Panc1 (cell line): ENCODE data around the gene MYH11. TPM values are rescaled to one million over a fixed set of nuclear protein-coding genes. Genes with fewer than 3 reads are reported as not detected.

Source experiments
- ATAC-seq: fragments of 200-7000 bp; cut with Tn5 transposase; 2 replicates; pipeline ENCODE4 v1.9.1; 2020; ENCODE audit warnings: mild to moderate bottlenecking, moderate library complexity
- BruUV-seq: library from RNA; stranded (reverse); fragments of 400-500 nt; replicated peaks from 2 replicates; lab custom pipeline; 2021; lab: Mats Ljungman, UMichigan
- CTCF ChIA-PET: fragments of 300-600 bp; sonication (Branson Sonifier 250); formaldehyde crosslinking; loops from one replicate; lab custom pipeline; 2022; ENCODE audit warnings: antibody characterized with exemption; lab: Charles Lee
- POLR2A ChIA-PET: fragments of 300-600 bp; sonication (Branson Sonifier 250); formaldehyde crosslinking; loops from one replicate; lab custom pipeline; 2022; ENCODE audit warnings: antibody characterized with exemption; lab: Charles Lee
- DNase-seq: peaks from one replicate; pipeline ENCODE4 v3.0.0-alpha.2; 2010; ENCODE audit warnings: low read depth, low spot score
- H3K27ac ChIP-seq: 2 replicates; pipeline ENCODE4 v1.5.1; 2011; ENCODE audit warnings: mild to moderate bottlenecking, low read length, inconsistent platforms
- H3K27me3 ChIP-seq: fragments of 200-500 bp; sonication (Bioruptor generic); 2 replicates; pipeline ENCODE4 v1.6.0; 2014; ENCODE audit warnings: low read length, inconsistent platforms; ENCODE audit not compliant: control insufficient read depth, insufficient read depth
- H3K36me3 ChIP-seq: fragments of 200-500 bp; sonication (Bioruptor generic); 2 replicates; pipeline ENCODE4 v1.5.1; 2014; ENCODE audit warnings: inconsistent platforms, mild to moderate bottlenecking, low read length, moderate library complexity; ENCODE audit not compliant: control insufficient read depth, insufficient read depth
- H3K4me1 ChIP-seq: 2 replicates; pipeline ENCODE4 v1.5.1; 2011; ENCODE audit warnings: inconsistent platforms, mild to moderate bottlenecking, low read length, moderate library complexity; ENCODE audit not compliant: control insufficient read depth, insufficient read depth
- H3K4me3 ChIP-seq, 2 experiments: 2 replicates each; pipeline ENCODE4 v1.5.1; 2011 to 2012; ENCODE audit warnings: low read depth in 2 of 2, low read length in 2 of 2, mild to moderate bottlenecking in 2 of 2, inconsistent platforms in 1 of 2, moderate library complexity in 1 of 2
- H3K9me3 ChIP-seq: fragments of 200-500 bp; sonication (Bioruptor generic); 2 replicates; pipeline ENCODE4 v1.5.1; 2014; ENCODE audit warnings: low read depth, mild to moderate bottlenecking, inconsistent platforms, low read length, moderate library complexity; ENCODE audit not compliant: control insufficient read depth, insufficient read depth
- CTCF ChIP-seq: fragments of 450-650 bp; IDR thresholded peaks from 2 replicates; pipeline ENCODE4 v1.5.1; 2017; ENCODE audit warnings: mild to moderate bottlenecking
- POLR2AphosphoS5 ChIP-seq: IDR thresholded peaks from 2 replicates; pipeline ENCODE4 v1.6.1; 2012; ENCODE audit warnings: mild to moderate bottlenecking, low read depth, low read length, moderate library complexity
- SIN3A ChIP-seq: IDR thresholded peaks from 2 replicates; pipeline ENCODE4 v1.6.1; 2012; ENCODE audit warnings: low read depth, mild to moderate bottlenecking, low read length, moderate library complexity, borderline replicate concordance; ENCODE audit not compliant: insufficient read depth
- TCF7L2 ChIP-seq: IDR thresholded peaks from 2 replicates; pipeline ENCODE4 v1.6.1; 2011; ENCODE audit warnings: mild to moderate bottlenecking, low read depth, low read length, inconsistent platforms
- in situ Hi-C: cut with HindIII; loops from 2 replicates; pipeline ENCODE4 v1.10.0; 2016; ENCODE audit warnings: low sequenced_read_pairs, low pct_unique_long_range_greater_than_20kb
- intact Hi-C: fragments of 100-400 bp; cut with micrococcal nuclease; formaldehyde crosslinking; loops from one replicate; pipeline ENCODE4 v1.10.0; 2022; ENCODE audit not compliant: unreplicated experiment
- total RNA-seq: library from RNA; stranded (reverse); gene quantifications from one replicate; pipeline ENCODE4 v1.2.1, GENCODE V29; 2021; ENCODE audit not compliant: unreplicated experiment
- TF ChIP-seq, protein P1 (sequence below), 2 experiments: IDR thresholded peaks; 2 replicates each; pipeline ENCODE4 v1.6.1; 2011 to 2012; ENCODE audit warnings: low read depth in 2 of 2, control low read depth in 1 of 2, low read length in 1 of 2, mild to moderate bottlenecking in 1 of 2, moderate library complexity in 1 of 2; ENCODE audit not compliant: insufficient read depth in 1 of 2

Gene MYH11
- total RNA-seq, 1 experiment from 2014 or later = 0.51 TPM

- ChIA-PET POLR2A (no interaction called here), CTCF (no interaction called here)
- TF ChIP-seq TCF7L2 = no peak
- TF ChIP-seq POLR2AphosphoS5 = no peak
- no peak for TF ChIP-seq SIN3A
- TF ChIP-seq CTCF = no peak
- TF ChIP-seq, protein P1, sequence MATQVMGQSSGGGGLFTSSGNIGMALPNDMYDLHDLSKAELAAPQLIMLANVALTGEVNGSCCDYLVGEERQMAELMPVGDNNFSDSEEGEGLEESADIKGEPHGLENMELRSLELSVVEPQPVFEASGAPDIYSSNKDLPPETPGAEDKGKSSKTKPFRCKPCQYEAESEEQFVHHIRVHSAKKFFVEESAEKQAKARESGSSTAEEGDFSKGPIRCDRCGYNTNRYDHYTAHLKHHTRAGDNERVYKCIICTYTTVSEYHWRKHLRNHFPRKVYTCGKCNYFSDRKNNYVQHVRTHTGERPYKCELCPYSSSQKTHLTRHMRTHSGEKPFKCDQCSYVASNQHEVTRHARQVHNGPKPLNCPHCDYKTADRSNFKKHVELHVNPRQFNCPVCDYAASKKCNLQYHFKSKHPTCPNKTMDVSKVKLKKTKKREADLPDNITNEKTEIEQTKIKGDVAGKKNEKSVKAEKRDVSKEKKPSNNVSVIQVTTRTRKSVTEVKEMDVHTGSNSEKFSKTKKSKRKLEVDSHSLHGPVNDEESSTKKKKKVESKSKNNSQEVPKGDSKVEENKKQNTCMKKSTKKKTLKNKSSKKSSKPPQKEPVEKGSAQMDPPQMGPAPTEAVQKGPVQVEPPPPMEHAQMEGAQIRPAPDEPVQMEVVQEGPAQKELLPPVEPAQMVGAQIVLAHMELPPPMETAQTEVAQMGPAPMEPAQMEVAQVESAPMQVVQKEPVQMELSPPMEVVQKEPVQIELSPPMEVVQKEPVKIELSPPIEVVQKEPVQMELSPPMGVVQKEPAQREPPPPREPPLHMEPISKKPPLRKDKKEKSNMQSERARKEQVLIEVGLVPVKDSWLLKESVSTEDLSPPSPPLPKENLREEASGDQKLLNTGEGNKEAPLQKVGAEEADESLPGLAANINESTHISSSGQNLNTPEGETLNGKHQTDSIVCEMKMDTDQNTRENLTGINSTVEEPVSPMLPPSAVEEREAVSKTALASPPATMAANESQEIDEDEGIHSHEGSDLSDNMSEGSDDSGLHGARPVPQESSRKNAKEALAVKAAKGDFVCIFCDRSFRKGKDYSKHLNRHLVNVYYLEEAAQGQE (IDR thresholded peaks at IDR 0.05; ENCODE audit: insufficient read depth in 1 of 2, low read depth in 2 of 2, low read length in 1 of 2) = no peak
- no TSS peak for BruUV-seq
- no peaks in the 10 kb centered on the region for H3K4me1 ChIP-seq
- no peak overlapping the region for H3K4me3 ChIP-seq
- in situ Hi-C loops = no loop called here
- intact Hi-C loops = no loop called here
- no peak overlapping the region for H3K27ac ChIP-seq
- no peaks in the 10 kb centered on the region for H3K9me3 ChIP-seq
- ATAC-seq = no peak
- H3K36me3 ChIP-seq = no peaks in the 10 kb centered on the region
- no peaks in the 10 kb centered on the region for H3K27me3 ChIP-seq
- DNase-seq = no peak
Measured at GRCh38 chr16:15827299-15827698, 29.5 kb downstream of the MYH11 start.

GRCh38 chr16:15825750-15826305 lies 31.0 kb downstream of the MYH11 start:
- no peaks in the 10 kb centered on the region for H3K27me3 ChIP-seq
- CTCF ChIA-PET = no interaction called here
- intact Hi-C loops (no loop called here), in situ Hi-C loops (no loop called here)
- H3K36me3 ChIP-seq = no peaks in the 10 kb centered on the region
- POLR2A ChIA-PET = no interaction called here
- H3K4me1 ChIP-seq = no peaks in the 10 kb centered on the region
- no peak overlapping the region for H3K27ac ChIP-seq
- H3K4me3 ChIP-seq = no peak overlapping the region
- no peak for TF ChIP-seq CTCF
- TF ChIP-seq, protein P1 (IDR thresholded peaks at IDR 0.05; ENCODE audit: insufficient read depth in 1 of 2, low read depth in 2 of 2, low read length in 1 of 2) = no peak
- TF ChIP-seq SIN3A = no peak
- no TSS peak for BruUV-seq
- H3K9me3 ChIP-seq = no peaks in the 10 kb centered on the region
- DNase-seq (no peak), ATAC-seq (no peak)
